Gastroesophageal sphincter (tissue), 4 donors: Measurements from ENCODE around the gene ADAM10. TPM values are rescaled to one million over a fixed set of nuclear protein-coding genes. Genes with fewer than 3 reads are reported as not detected.

Source experiments
- ATAC-seq: fragments of 150-250 bp; one replicate; pipeline ENCODE4 v1.9.1; 2016; ENCODE audit warnings: mild to moderate bottlenecking, moderate library complexity
- H3K27ac ChIP-seq, 4 donors: fragments of 200-600 bp; sonication (generic) in 3 of 4; 1 replicate in 3 of 4; 2 replicates in 1 of 4; pipeline ENCODE4 v1.5.1; 2016 to 2019
- H3K27me3 ChIP-seq: fragments of 200-600 bp; sonication (generic); one replicate; pipeline ENCODE4 v1.5.1; 2019
- H3K36me3 ChIP-seq, 2 donors: fragments of 200-600 bp; sonication (generic); one replicate each; pipeline ENCODE4 v1.5.1; 2019; ENCODE audit warnings: control low read depth in 1 of 2
- H3K4me1 ChIP-seq, 3 donors: fragments of 200-600 bp; sonication (generic); 1 replicate in 2 of 3; 2 replicates in 1 of 3; pipeline ENCODE4 v1.5.1; 2016 to 2019; ENCODE audit warnings: control low read depth in 2 of 3
- H3K4me3 ChIP-seq, 2 donors: fragments of 200-600 bp; sonication (generic); one replicate each; pipeline ENCODE4 v1.5.1; 2019; ENCODE audit warnings: mild to moderate bottlenecking in 1 of 2, moderate library complexity in 1 of 2
- H3K9me3 ChIP-seq, 3 donors: fragments of 200-600 bp; sonication (generic); one replicate each; pipeline ENCODE4 v1.5.1; 2017 to 2019; ENCODE audit warnings: control low read depth in 2 of 3
- EP300 ChIP-seq: sonication (generic); formaldehyde crosslinking; IDR thresholded peaks from one replicate; pipeline ENCODE4 v1.6.1; 2017; ENCODE audit warnings: antibody characterized with exemption, mild to moderate bottlenecking
- POLR2A ChIP-seq, 2 donors: fragments of 450-650 bp; IDR thresholded peaks; one replicate each; pipeline ENCODE4 v1.6.1; 2017; ENCODE audit warnings: antibody characterized with exemption in 2 of 2, mild to moderate bottlenecking in 2 of 2, moderate library complexity in 1 of 2
- POLR2AphosphoS5 ChIP-seq: sonication (generic); formaldehyde crosslinking; IDR thresholded peaks from one replicate; pipeline ENCODE4 v1.6.1; 2017; ENCODE audit warnings: antibody characterized with exemption
- WGBS, 2 donors: methylation state at CpG; one replicate each; pipeline ENCODE4 v1.1.5; 2018; ENCODE audit warnings: low coverage in 1 of 2; 5-methylcytosine and 5-hydroxymethylcytosine counted together
- total RNA-seq, 4 donors: library from RNA; depleted of rRNA; stranded (reverse); fragments of >200 nt; gene quantifications; one replicate each; pipeline ENCODE4 v1.1.0, GENCODE V29; 2016
- TF ChIP-seq, protein P1 (sequence below), 4 experiments: fragments of 200-600 bp in 2 of 4; fragments of 450-650 bp in 2 of 4; sonication (generic) in 1 of 4; IDR thresholded peaks; one replicate each; pipeline ENCODE4 v1.5.1; 2017 to 2019; ENCODE audit warnings: antibody characterized with exemption in 4 of 4, mild to moderate bottlenecking in 2 of 4, moderate library complexity in 2 of 4

ADAM10 gene
- total RNA-seq, 4 donors from 2014 or later = 59.5 to 69.1 (median 62.3) TPM

DNA sequence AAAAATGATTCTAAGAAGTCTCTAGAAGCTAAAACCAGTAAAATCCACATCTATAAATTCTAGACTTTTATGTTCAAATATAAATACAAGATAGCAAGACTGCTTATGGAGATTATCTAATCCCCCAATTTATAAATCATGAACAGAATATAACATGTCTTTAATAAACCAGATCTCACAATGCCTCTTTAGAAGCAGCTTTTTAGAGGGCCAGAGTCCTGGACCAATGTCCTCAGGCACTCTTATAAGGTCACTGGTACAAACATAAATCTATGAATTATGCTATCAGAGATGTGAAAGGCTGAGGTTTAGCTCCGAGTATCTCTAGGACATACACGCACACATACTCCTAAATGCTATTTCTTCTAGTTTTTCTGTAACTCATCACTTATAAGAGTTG lies 78.3 kb downstream of the ADAM10 start:
- H3K27me3 ChIP-seq = no peaks in the 10 kb centered on the region
- no peaks in the 10 kb centered on the region for H3K36me3 ChIP-seq
- no peaks in the 10 kb centered on the region for H3K9me3 ChIP-seq
- H3K4me3 ChIP-seq = no peak overlapping the region
- TF ChIP-seq EP300 (no peak), POLR2AphosphoS5 (no peak), POLR2A (IDR thresholded peaks at IDR 0.05) (no peak)
- TF ChIP-seq, protein P1, sequence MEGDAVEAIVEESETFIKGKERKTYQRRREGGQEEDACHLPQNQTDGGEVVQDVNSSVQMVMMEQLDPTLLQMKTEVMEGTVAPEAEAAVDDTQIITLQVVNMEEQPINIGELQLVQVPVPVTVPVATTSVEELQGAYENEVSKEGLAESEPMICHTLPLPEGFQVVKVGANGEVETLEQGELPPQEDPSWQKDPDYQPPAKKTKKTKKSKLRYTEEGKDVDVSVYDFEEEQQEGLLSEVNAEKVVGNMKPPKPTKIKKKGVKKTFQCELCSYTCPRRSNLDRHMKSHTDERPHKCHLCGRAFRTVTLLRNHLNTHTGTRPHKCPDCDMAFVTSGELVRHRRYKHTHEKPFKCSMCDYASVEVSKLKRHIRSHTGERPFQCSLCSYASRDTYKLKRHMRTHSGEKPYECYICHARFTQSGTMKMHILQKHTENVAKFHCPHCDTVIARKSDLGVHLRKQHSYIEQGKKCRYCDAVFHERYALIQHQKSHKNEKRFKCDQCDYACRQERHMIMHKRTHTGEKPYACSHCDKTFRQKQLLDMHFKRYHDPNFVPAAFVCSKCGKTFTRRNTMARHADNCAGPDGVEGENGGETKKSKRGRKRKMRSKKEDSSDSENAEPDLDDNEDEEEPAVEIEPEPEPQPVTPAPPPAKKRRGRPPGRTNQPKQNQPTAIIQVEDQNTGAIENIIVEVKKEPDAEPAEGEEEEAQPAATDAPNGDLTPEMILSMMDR (IDR thresholded peaks at IDR 0.05) = no peak
- no peaks in the 10 kb centered on the region for H3K4me1 ChIP-seq
- 89 to 100% methylated on average over 2 of the region's 2 CpGs for WGBS, 2 donors
- ATAC-seq = no peak
- H3K27ac ChIP-seq = no peak overlapping the region

DNA sequence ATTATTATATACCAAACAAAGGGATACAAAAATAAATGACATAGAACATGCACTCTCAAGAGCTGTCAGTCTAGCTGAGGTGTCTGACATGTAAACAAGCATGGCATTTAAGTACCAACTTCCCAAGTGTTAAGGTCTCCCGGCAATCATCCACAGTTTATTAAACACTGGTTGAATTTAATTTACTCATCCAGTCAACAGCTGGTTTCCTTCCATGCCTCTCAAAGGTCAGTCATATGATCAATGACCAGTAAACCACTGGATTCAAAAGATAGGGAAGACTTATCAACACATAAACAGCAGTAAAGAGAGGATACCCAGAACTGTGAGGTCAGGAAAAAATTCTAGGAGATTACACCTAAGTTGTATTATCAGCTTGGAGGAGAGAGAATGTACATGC lies 80.4 kb downstream of the ADAM10 start:
- H3K4me1 ChIP-seq = no peaks in the 10 kb centered on the region
- H3K36me3 ChIP-seq = no peaks in the 10 kb centered on the region
- H3K27ac ChIP-seq = no peak overlapping the region
- no peaks in the 10 kb centered on the region for H3K9me3 ChIP-seq
- H3K27me3 ChIP-seq = no peaks in the 10 kb centered on the region
- no peak overlapping the region for H3K4me3 ChIP-seq
- TF ChIP-seq EP300 (no peak), POLR2A (IDR thresholded peaks at IDR 0.05) (no peak), POLR2AphosphoS5 (no peak)
- TF ChIP-seq, protein P1 (IDR thresholded peaks at IDR 0.05) = no peak
- ATAC-seq = no peak
- 40 to 64% methylated on average over 1 of the region's 1 CpG for whole genome bisulfite sequencing, 2 donors

DNA sequence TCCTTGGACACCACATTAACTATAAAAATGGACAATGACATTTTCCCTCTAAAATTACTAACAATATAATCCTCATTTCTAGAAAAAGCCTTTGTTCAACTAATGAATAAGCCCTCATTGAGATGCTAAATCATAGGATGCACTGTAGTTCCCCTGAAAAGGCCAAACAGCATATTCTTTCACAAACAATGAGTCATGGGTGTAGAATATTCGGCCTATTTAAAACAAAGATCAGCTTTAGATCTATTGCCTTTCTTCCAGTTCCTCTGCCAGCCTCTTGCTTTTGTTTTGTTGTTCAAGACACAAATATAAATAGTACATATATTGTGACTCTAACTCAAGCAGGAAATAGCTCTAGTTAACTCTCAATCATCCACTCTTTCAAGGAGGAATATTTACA lies 82.5 kb downstream of the ADAM10 start:
- no peak overlapping the region for H3K4me3 ChIP-seq
- no peak overlapping the region for H3K27ac ChIP-seq
- no peak for TF ChIP-seq EP300
- TF ChIP-seq, protein P1 (IDR thresholded peaks at IDR 0.05) = no peak
- TF ChIP-seq POLR2A (IDR thresholded peaks at IDR 0.05) = no peak
- no peak for TF ChIP-seq POLR2AphosphoS5
- no peak for ATAC-seq
- H3K36me3 ChIP-seq = peaks cover 0 to 12% of the 10 kb centered on the region in 2 donors
- WGBS, 2 donors = 25 to 36% methylated on average over 1 of the region's 1 CpG
- no peaks in the 10 kb centered on the region for H3K27me3 ChIP-seq
- H3K9me3 ChIP-seq = no peaks in the 10 kb centered on the region
- H3K4me1 ChIP-seq = no peaks in the 10 kb centered on the region

DNA sequence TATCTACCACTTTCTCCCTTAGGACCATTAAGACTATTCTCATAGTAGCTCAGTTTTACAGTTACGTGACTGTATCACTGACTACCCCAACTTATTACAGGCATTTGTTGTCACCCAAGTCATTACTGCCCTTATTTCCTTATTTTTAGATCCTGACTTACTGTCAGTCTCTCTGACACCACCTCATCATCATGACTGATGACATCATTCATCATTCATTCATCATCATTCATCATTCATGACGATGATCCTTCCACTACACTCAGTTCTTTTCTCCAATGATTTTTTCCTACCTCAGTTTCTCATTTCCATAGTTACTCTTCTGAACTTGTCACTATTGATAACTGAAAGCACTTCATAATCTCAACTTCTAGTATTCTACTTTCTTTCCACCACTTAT lies 83.8 kb downstream of the ADAM10 start:
- 97 to 100% methylated on average over 2 of the region's 2 CpGs for WGBS, 2 donors
- Histone ChIP-seq H3K4me3 (no peak overlapping the region), H3K27ac (no peak overlapping the region), H3K4me1 (no peaks in the 10 kb centered on the region), H3K9me3 (no peaks in the 10 kb centered on the region), H3K36me3 (peaks cover 0 to 18% of the 10 kb centered on the region in 2 donors), H3K27me3 (no peaks in the 10 kb centered on the region)
- no peak for ATAC-seq
- TF ChIP-seq POLR2AphosphoS5 (no peak), POLR2A (IDR thresholded peaks at IDR 0.05) (no peak), EP300 (no peak)
- TF ChIP-seq, protein P1 (IDR thresholded peaks at IDR 0.05) = no peak

DNA sequence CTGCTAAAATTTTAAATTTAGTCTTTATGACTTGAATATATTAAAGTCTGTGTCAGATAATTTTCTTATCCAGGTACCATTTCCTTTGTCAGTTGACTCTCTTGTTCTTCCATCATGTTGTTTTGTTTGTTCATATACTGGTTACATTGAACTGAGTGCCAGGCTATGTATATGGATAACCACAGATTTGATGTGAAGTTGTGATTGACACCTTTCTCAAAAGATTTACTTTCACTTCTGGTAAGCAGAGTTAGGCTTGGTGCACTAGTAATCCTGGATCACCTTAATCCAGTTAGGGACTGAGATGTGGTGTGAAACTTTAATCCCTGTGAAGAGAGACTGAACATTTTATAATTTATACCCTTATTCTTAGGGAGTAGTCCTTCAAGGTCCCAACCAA lies 99.4 kb downstream of the ADAM10 start:
- H3K4me3 ChIP-seq = no peak overlapping the region
- no peaks in the 10 kb centered on the region for H3K4me1 ChIP-seq
- no peak overlapping the region for H3K27ac ChIP-seq
- H3K36me3 ChIP-seq = peaks cover 0 to 6% of the 10 kb centered on the region in 2 donors
- no peak for TF ChIP-seq POLR2AphosphoS5
- no peak for TF ChIP-seq POLR2A (IDR thresholded peaks at IDR 0.05)
- TF ChIP-seq, protein P1 (IDR thresholded peaks at IDR 0.05) = no peak
- TF ChIP-seq EP300 = no peak
- H3K27me3 ChIP-seq = no peaks in the 10 kb centered on the region
- no peaks in the 10 kb centered on the region for H3K9me3 ChIP-seq
- ATAC-seq = no peak
